ENCODE measurements around the gene MACROH2A1.

MACROH2A1 gene

GRCh38 chr5:135307143-135307903 lies 91.7 kb downstream of the MACROH2A1 start:
- no peak for DNase-seq (ENCODE audit: low read depth)
- H3K4me3 ChIP-seq (ENCODE audit: low read depth, low read length): no peak overlapping the region
- TF ChIP-seq, protein P1, sequence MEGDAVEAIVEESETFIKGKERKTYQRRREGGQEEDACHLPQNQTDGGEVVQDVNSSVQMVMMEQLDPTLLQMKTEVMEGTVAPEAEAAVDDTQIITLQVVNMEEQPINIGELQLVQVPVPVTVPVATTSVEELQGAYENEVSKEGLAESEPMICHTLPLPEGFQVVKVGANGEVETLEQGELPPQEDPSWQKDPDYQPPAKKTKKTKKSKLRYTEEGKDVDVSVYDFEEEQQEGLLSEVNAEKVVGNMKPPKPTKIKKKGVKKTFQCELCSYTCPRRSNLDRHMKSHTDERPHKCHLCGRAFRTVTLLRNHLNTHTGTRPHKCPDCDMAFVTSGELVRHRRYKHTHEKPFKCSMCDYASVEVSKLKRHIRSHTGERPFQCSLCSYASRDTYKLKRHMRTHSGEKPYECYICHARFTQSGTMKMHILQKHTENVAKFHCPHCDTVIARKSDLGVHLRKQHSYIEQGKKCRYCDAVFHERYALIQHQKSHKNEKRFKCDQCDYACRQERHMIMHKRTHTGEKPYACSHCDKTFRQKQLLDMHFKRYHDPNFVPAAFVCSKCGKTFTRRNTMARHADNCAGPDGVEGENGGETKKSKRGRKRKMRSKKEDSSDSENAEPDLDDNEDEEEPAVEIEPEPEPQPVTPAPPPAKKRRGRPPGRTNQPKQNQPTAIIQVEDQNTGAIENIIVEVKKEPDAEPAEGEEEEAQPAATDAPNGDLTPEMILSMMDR (IDR thresholded peaks at IDR 0.05; ENCODE audit: low read depth, low read length): no peak
- TF ChIP-seq MAX (IDR thresholded peaks at IDR 0.05; ENCODE audit: low read depth, low read length) (no peak), MYC (IDR thresholded peaks at IDR 0.05; ENCODE audit: low read depth, low read length) (no peak), POLR2A (IDR thresholded peaks at IDR 0.05; ENCODE audit: extremely low read depth, insufficient read length) (no peak)

DNA sequence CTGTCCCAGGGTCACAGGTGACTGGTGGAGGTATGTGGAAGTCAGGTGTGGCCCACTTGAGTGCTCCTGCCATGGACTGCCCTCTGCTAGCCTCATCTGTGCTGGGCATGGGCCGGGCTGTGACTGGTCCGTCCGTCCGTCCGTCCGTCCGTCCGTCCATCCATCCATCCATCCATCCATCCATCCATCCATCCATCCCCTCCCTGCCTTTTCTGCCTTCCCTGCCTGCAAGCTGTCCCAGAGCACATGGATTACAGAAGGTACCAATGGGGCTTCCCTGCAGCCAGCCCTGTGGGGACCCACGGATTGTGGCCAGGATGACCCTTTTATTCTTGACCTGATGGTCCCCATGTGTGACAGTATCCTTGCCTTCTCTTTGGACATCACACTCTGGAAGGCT lies 92.5 kb downstream of the MACROH2A1 start:
- DNase-seq (ENCODE audit: low read depth): no peak
- no peak overlapping the region for H3K4me3 ChIP-seq (ENCODE audit: low read depth, low read length)
- TF ChIP-seq MAX (IDR thresholded peaks at IDR 0.05; ENCODE audit: low read depth, low read length) (no peak), POLR2A (IDR thresholded peaks at IDR 0.05; ENCODE audit: extremely low read depth, insufficient read length) (no peak), MYC (IDR thresholded peaks at IDR 0.05; ENCODE audit: low read depth, low read length) (no peak)
- TF ChIP-seq, protein P1 (IDR thresholded peaks at IDR 0.05; ENCODE audit: low read depth, low read length): no peak

DNA sequence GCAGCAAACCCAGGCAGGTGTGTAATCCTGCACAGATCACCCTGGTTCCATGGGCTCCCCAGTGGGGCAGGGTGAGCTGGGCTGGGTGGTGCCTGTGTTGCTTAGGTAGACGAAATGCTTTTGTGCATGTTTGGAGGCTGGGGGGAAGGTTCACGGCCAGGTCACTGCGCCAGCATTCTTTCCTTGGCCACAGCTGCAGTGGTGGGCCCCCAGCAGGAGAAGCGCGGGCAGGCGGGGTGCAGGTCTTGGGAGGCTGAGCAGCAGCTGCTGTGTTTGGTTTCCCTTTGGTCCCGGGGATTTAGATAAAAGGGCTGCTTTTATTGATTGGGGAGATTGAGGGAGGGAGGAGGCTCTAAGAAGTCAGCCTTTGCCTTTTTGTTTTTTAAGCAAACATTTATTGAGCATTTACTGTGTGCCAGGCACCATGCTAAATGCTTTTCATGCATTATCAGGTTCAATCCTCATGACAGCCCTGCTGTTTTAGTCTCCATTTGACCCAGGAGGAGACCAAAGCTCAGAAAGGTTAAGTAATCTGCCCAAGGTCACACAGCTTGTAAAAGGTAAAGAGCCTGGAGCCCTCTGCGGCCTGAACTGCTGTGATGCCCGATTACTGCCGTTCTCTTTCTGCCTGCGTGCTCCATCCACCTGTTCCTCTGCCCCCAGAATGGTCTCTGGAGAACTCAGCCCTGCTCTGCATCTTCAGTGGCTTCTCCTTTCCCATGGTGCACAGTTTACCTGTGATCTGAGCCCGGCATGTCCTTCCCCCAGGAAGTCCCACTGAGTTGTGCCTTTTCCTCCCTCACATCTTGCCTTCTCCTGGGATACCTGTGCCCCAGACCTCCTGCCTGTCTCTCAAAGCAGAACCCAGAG lies 94.4 kb downstream of the MACROH2A1 start:
- no peak overlapping the region for H3K4me3 ChIP-seq (ENCODE audit: low read depth, low read length)
- DNase-seq (ENCODE audit: low read depth): no peak
- TF ChIP-seq, protein P1 (IDR thresholded peaks at IDR 0.05; ENCODE audit: low read depth, low read length): no peak
- no peak for TF ChIP-seq MYC (IDR thresholded peaks at IDR 0.05; ENCODE audit: low read depth, low read length)
- TF ChIP-seq MAX (IDR thresholded peaks at IDR 0.05; ENCODE audit: low read depth, low read length): no peak
- no peak for TF ChIP-seq POLR2A (IDR thresholded peaks at IDR 0.05; ENCODE audit: extremely low read depth, insufficient read length)

DNA sequence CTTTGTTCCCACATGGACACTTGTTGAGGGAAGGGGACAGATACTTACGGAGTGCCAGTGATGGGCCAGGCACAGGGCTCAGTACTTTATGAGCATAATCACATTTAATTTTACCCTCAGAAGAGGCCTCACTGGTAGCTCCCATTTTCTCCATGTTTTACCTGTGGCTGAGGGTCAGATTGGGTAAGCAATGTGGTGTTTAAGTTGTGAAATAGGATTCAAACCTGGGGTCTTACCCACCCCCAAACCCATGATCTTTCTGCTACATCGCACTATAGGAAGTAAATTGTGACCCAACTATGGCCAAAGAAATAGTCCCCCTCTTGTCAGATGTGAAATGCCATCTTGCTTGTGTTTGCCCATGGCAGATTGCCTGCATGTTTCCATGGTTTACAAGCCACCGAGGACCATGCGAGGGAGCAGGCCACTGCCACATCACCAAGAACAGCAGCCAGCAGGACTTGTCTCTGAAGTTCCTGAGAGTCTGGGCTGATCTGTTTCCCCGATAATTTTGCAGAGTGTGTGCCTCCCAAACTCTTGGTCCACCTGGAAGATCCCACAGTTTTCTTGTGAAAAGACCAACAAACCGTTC lies 95.4 kb downstream of the MACROH2A1 start:
- H3K4me3 ChIP-seq (ENCODE audit: low read depth, low read length): no peak overlapping the region
- DNase-seq (ENCODE audit: low read depth): no peak
- TF ChIP-seq, protein P1 (IDR thresholded peaks at IDR 0.05; ENCODE audit: low read depth, low read length): no peak
- no peak for TF ChIP-seq POLR2A (IDR thresholded peaks at IDR 0.05; ENCODE audit: extremely low read depth, insufficient read length)
- TF ChIP-seq MAX (IDR thresholded peaks at IDR 0.05; ENCODE audit: low read depth, low read length): no peak
- no peak for TF ChIP-seq MYC (IDR thresholded peaks at IDR 0.05; ENCODE audit: low read depth, low read length)

GRCh38 chr5:135296900-135297816 lies 101.9 kb downstream of the MACROH2A1 start:
- peak; percentile 28 for DNase-seq (ENCODE audit: low read depth)
- TF ChIP-seq MAX (IDR thresholded peaks at IDR 0.05; ENCODE audit: low read depth, low read length) (no peak), MYC (IDR thresholded peaks at IDR 0.05; ENCODE audit: low read depth, low read length) (no peak), POLR2A (IDR thresholded peaks at IDR 0.05; ENCODE audit: extremely low read depth, insufficient read length) (no peak)
- TF ChIP-seq, protein P1 (IDR thresholded peaks at IDR 0.05; ENCODE audit: low read depth, low read length): no peak
- H3K4me3 ChIP-seq (ENCODE audit: low read depth, low read length): no peak overlapping the region

All from NB4 (cell line).